ENCODE data around the gene RAB40C. TPM values are rescaled to one million over a fixed set of nuclear protein-coding genes. Genes with fewer than 3 reads are reported as not detected.

The RAB40C gene
- total and polyA plus RNA-seq, 3 experiments from 2014 or later: 12.3 to 22.8 (median 13.3) TPM

- DNase-seq: no peak
- Histone ChIP-seq H3K4me1 (ENCODE audit: insufficient read depth, low read length) (no peaks in the 10 kb centered on the region), H3K4me3 (ENCODE audit: low read length) (no peak overlapping the region), H3K27ac (ENCODE audit: low read depth, low read length) (no peak overlapping the region), H3K36me3 (ENCODE audit: insufficient read depth, low read length) (no peaks in the 10 kb centered on the region), H3K9me3 (ENCODE audit: low read length) (no peaks in the 10 kb centered on the region), H3K27me3 (ENCODE audit: insufficient read depth, low read length, poor library complexity, severe bottlenecking) (no peaks in the 10 kb centered on the region)
- ChIA-PET CTCF (interaction anchor here (0.7 kb wide), 1 partner anchor 9 kb away, joined by 4 read pairs; no protein-coding TSS in a partner anchor), POLR2A (no interaction called here)
- Mint-ChIP-seq H3K36me3 (peaks cover 0 to 9% (median 0%) of the 10 kb centered on the region in 3 donors), H3K27me3 (no peaks in the 10 kb centered on the region), H3K9me3 (no peaks in the 10 kb centered on the region), H3K4me1 (peaks cover 2 to 7% (median 3%) of the 10 kb centered on the region in 3 donors), H3K4me3 (no peak overlapping the region), H3K27ac (no peak overlapping the region)
Measured at GRCh38 chr16:576823-577201, 13.1 kb upstream of the RAB40C start.

GRCh38 chr16:577796-578195 lies 12.1 kb upstream of the RAB40C start:
- H3K36me3 Mint-ChIP-seq: peaks cover 0 to 7% (median 0%) of the 10 kb centered on the region in 3 donors
- Histone ChIP-seq H3K4me3 (ENCODE audit: low read length) (no peak overlapping the region), H3K27ac (ENCODE audit: low read depth, low read length) (no peak overlapping the region), H3K9me3 (ENCODE audit: low read length) (no peaks in the 10 kb centered on the region), H3K36me3 (ENCODE audit: insufficient read depth, low read length) (no peaks in the 10 kb centered on the region), H3K4me1 (ENCODE audit: insufficient read depth, low read length) (no peaks in the 10 kb centered on the region), H3K27me3 (ENCODE audit: insufficient read depth, low read length, poor library complexity, severe bottlenecking) (no peaks in the 10 kb centered on the region)
- ChIA-PET CTCF (no interaction called here), POLR2A (no interaction called here)
- peaks cover 0 to 4% (median 0%) of the 10 kb centered on the region in 3 donors for H3K4me1 Mint-ChIP-seq
- no peaks in the 10 kb centered on the region for H3K27me3 Mint-ChIP-seq
- H3K27ac Mint-ChIP-seq: no peak overlapping the region
- no peaks in the 10 kb centered on the region for H3K9me3 Mint-ChIP-seq
- H3K4me3 Mint-ChIP-seq: peak overlapping the region in 1 of 7 donors; percentile 45
- no peak for DNase-seq

- H3K27ac ChIP-seq (ENCODE audit: low read depth, low read length): no peak overlapping the region
- peaks cover 0 to 4% (median 0%) of the 10 kb centered on the region in 3 donors for H3K4me1 Mint-ChIP-seq
- no peaks in the 10 kb centered on the region for H3K27me3 Mint-ChIP-seq
- H3K4me1 ChIP-seq (ENCODE audit: insufficient read depth, low read length): no peaks in the 10 kb centered on the region
- ChIA-PET CTCF (interaction anchor here (1.0 to 1.1 kb wide), 3 partner anchors 10 to 142 kb away, joined by 3 to 7 read pairs (median 5); no protein-coding TSS in a partner anchor), POLR2A (no interaction called here)
- H3K36me3 Mint-ChIP-seq: peaks cover 0 to 7% (median 0%) of the 10 kb centered on the region in 3 donors
- no peaks in the 10 kb centered on the region for H3K9me3 Mint-ChIP-seq
- no peaks in the 10 kb centered on the region for H3K9me3 ChIP-seq (ENCODE audit: low read length)
- H3K27me3 ChIP-seq (ENCODE audit: insufficient read depth, low read length, poor library complexity, severe bottlenecking): no peaks in the 10 kb centered on the region
- H3K4me3 Mint-ChIP-seq: no peak overlapping the region
- no peak for DNase-seq
- no peaks in the 10 kb centered on the region for H3K36me3 ChIP-seq (ENCODE audit: insufficient read depth, low read length)
- H3K4me3 ChIP-seq (ENCODE audit: low read length): no peak overlapping the region
- no peak overlapping the region for H3K27ac Mint-ChIP-seq
Measured at GRCh38 chr16:578232-578869, 11.5 kb upstream of the RAB40C start.

- ChIA-PET POLR2A (no interaction called here), CTCF (interaction anchor here (0.7 to 1.1 kb wide), 4 partner anchors 10 to 141 kb away, joined by 3 to 7 read pairs (median 5); no protein-coding TSS in a partner anchor)
- no peaks in the 10 kb centered on the region for H3K9me3 ChIP-seq (ENCODE audit: low read length)
- peaks cover 0 to 7% (median 0%) of the 10 kb centered on the region in 3 donors for H3K36me3 Mint-ChIP-seq
- H3K4me1 Mint-ChIP-seq: peaks cover 0 to 4% (median 0%) of the 10 kb centered on the region in 3 donors
- peak overlapping the region in 2 of 7 donors; percentile 18 to 39 for H3K4me3 Mint-ChIP-seq
- no peak overlapping the region for H3K27ac ChIP-seq (ENCODE audit: low read depth, low read length)
- H3K27ac Mint-ChIP-seq: no peak overlapping the region
- H3K9me3 Mint-ChIP-seq: no peaks in the 10 kb centered on the region
- H3K27me3 Mint-ChIP-seq: no peaks in the 10 kb centered on the region
- H3K4me3 ChIP-seq (ENCODE audit: low read length): no peak overlapping the region
- no peaks in the 10 kb centered on the region for H3K4me1 ChIP-seq (ENCODE audit: insufficient read depth, low read length)
- no peaks in the 10 kb centered on the region for H3K36me3 ChIP-seq (ENCODE audit: insufficient read depth, low read length)
- no peaks in the 10 kb centered on the region for H3K27me3 ChIP-seq (ENCODE audit: insufficient read depth, low read length, poor library complexity, severe bottlenecking)
- peak; percentile 36 to 74 (median 50) for DNase-seq
Measured at GRCh38 chr16:578870-579405, 10.9 kb upstream of the RAB40C start.

- no peaks in the 10 kb centered on the region for H3K27me3 ChIP-seq (ENCODE audit: insufficient read depth, low read length, poor library complexity, severe bottlenecking)
- Mint-ChIP-seq H3K27ac (no peak overlapping the region), H3K4me3 (no peak overlapping the region), H3K9me3 (no peaks in the 10 kb centered on the region), H3K4me1 (peaks cover 0 to 4% (median 0%) of the 10 kb centered on the region in 3 donors), H3K36me3 (peaks cover 0 to 2% (median 0%) of the 10 kb centered on the region in 3 donors), H3K27me3 (no peaks in the 10 kb centered on the region)
- H3K27ac ChIP-seq (ENCODE audit: low read depth, low read length): no peak overlapping the region
- H3K4me1 ChIP-seq (ENCODE audit: insufficient read depth, low read length): no peaks in the 10 kb centered on the region
- H3K36me3 ChIP-seq (ENCODE audit: insufficient read depth, low read length): no peaks in the 10 kb centered on the region
- no peak for DNase-seq
- no peaks in the 10 kb centered on the region for H3K9me3 ChIP-seq (ENCODE audit: low read length)
- ChIA-PET CTCF (interaction anchor here (1.1 kb wide), 1 partner anchor 30 kb away, joined by 4 read pairs; no protein-coding TSS in a partner anchor), POLR2A (no interaction called here)
- H3K4me3 ChIP-seq (ENCODE audit: low read length): no peak overlapping the region
Measured at GRCh38 chr16:580141-580945, 9.5 kb upstream of the RAB40C start.

GRCh38 chr16:580946-581498 lies 8.8 kb upstream of the RAB40C start:
- no peak overlapping the region for H3K4me3 ChIP-seq (ENCODE audit: low read length)
- CTCF ChIA-PET: interaction anchor here (1.1 to 1.3 kb wide), 2 partner anchors 20 to 29 kb away, joined by 4 read pairs; no protein-coding TSS in a partner anchor
- peaks cover 0 to 2% (median 0%) of the 10 kb centered on the region in 3 donors for H3K36me3 Mint-ChIP-seq

GRCh38 chr16:582218-582613 lies 7.7 kb upstream of the RAB40C start:
- Histone ChIP-seq H3K4me1 (ENCODE audit: insufficient read depth, low read length) (peaks cover 4% of the 10 kb centered on the region), H3K36me3 (ENCODE audit: insufficient read depth, low read length) (no peaks in the 10 kb centered on the region), H3K9me3 (ENCODE audit: low read length) (no peaks in the 10 kb centered on the region), H3K27me3 (ENCODE audit: insufficient read depth, low read length, poor library complexity, severe bottlenecking) (no peaks in the 10 kb centered on the region), H3K4me3 (ENCODE audit: low read length) (no peak overlapping the region), H3K27ac (ENCODE audit: low read depth, low read length) (no peak overlapping the region)
- ChIA-PET CTCF (interaction anchor here (1.3 kb wide), 1 partner anchor 19 kb away, joined by 4 read pairs; no protein-coding TSS in a partner anchor), POLR2A (no interaction called here)
- no peak for DNase-seq
- H3K4me3 Mint-ChIP-seq: no peak overlapping the region
- no peaks in the 10 kb centered on the region for H3K9me3 Mint-ChIP-seq
- no peaks in the 10 kb centered on the region for H3K36me3 Mint-ChIP-seq
- H3K27me3 Mint-ChIP-seq: peaks cover 0 to 2% of the 10 kb centered on the region in 2 donors
- H3K4me1 Mint-ChIP-seq: peaks cover 0 to 4% (median 0%) of the 10 kb centered on the region in 3 donors
- H3K27ac Mint-ChIP-seq: no peak overlapping the region

More at GRCh38 chr16:580946-581498, 8.8 kb upstream of the RAB40C start:
- H3K9me3 Mint-ChIP-seq: no peaks in the 10 kb centered on the region
- Histone ChIP-seq H3K4me1 (ENCODE audit: insufficient read depth, low read length) (no peaks in the 10 kb centered on the region), H3K27ac (ENCODE audit: low read depth, low read length) (no peak overlapping the region), H3K27me3 (ENCODE audit: insufficient read depth, low read length, poor library complexity, severe bottlenecking) (no peaks in the 10 kb centered on the region), H3K36me3 (ENCODE audit: insufficient read depth, low read length) (no peaks in the 10 kb centered on the region), H3K9me3 (ENCODE audit: low read length) (no peaks in the 10 kb centered on the region)
- peaks cover 0 to 2% of the 10 kb centered on the region in 2 donors for H3K27me3 Mint-ChIP-seq
- POLR2A ChIA-PET: no interaction called here
- H3K27ac Mint-ChIP-seq: peak overlapping the region in 1 of 8 donors; percentile 42
- peaks cover 0 to 4% (median 0%) of the 10 kb centered on the region in 3 donors for H3K4me1 Mint-ChIP-seq
- DNase-seq: no peak
- H3K4me3 Mint-ChIP-seq: no peak overlapping the region
